Ovary (tissue), 3 donors: ENCODE measurements around the gene YWHAB.

Experiments used
- CTCF ChIP-seq, 3 donors: fragments of 450-650 bp in 2 of 3; fragments of 200-600 bp in 1 of 3; IDR thresholded peaks; one replicate each; pipeline versions ENCODE4 v1.5.1 to v1.8.0; 2016 to 2022; ENCODE audit warnings: antibody characterized with exemption in 3 of 3, mild to moderate bottlenecking in 1 of 3
- EP300 ChIP-seq: sonication (generic); formaldehyde crosslinking; IDR thresholded peaks from one replicate; pipeline ENCODE4 v1.6.1; 2017; ENCODE audit warnings: antibody characterized with exemption
- donor health status: DM: no; HTN: no; CAD: no.

- TF ChIP-seq CTCF (IDR thresholded peaks at IDR 0.05) = no peak
- TF ChIP-seq EP300 = no peak
Observed at GRCh38 chr20:44862286-44862685, 23.2 kb upstream of the YWHAB start.
